DND-41 (cell line): ENCODE measurements around the gene SOS1.
"Not testable (repeated sequence)": the region's sequence is repeated elsewhere in the genome, so short reads cannot be mapped to it uniquely, and the experiment has no call there.

ENCODE experiments used
- ATAC-seq: fragments of 200-7000 bp; cut with Tn5 transposase; 3 replicates; pipeline ENCODE4 v1.9.1; 2021; ENCODE audit warnings: low read depth; ENCODE audit not compliant: insufficient read depth
- DNase-seq: peaks from one replicate; pipeline ENCODE4 v3.0.0-alpha.2; 2020
- H2AFZ ChIP-seq: 2 replicates; pipeline ENCODE4 v1.6.0; 2012; ENCODE audit warnings: low read depth, low read length
- H3K27ac ChIP-seq: 2 replicates; pipeline ENCODE4 v1.5.1; 2012; ENCODE audit warnings: low read length, inconsistent platforms
- H3K27me3 ChIP-seq: fragments of 200-600 bp; sonication (generic); 2 replicates; pipeline ENCODE4 v1.6.0; 2012; ENCODE audit warnings: low read length, mild to moderate bottlenecking, inconsistent platforms; ENCODE audit not compliant: insufficient read depth, poor library complexity
- H3K36me3 ChIP-seq: 2 replicates; pipeline ENCODE4 v1.5.1; 2012; ENCODE audit warnings: low read length, inconsistent platforms; ENCODE audit not compliant: insufficient read depth
- H3K4me1 ChIP-seq: 2 replicates; pipeline ENCODE4 v1.5.1; 2012; ENCODE audit warnings: mild to moderate bottlenecking, low read length; ENCODE audit not compliant: insufficient read depth
- H3K4me2 ChIP-seq: 2 replicates; pipeline ENCODE4 v1.6.0; 2012; ENCODE audit warnings: mild to moderate bottlenecking, moderate library complexity, low read length, inconsistent platforms; ENCODE audit not compliant: insufficient read depth
- H3K4me3 ChIP-seq, 2 experiments: fragments of 200-600 bp in 1 of 2; shearing (Covaris generic) in 1 of 2; 2 replicates each; pipeline ENCODE4 v1.5.1; 2012 to 2016; ENCODE audit warnings: inconsistent platforms in 2 of 2, low read length in 2 of 2, mild to moderate bottlenecking in 2 of 2, low read depth in 1 of 2, moderate library complexity in 1 of 2
- H3K79me2 ChIP-seq: 2 replicates; pipeline ENCODE4 v1.6.0; 2012; ENCODE audit warnings: low read length, inconsistent platforms; ENCODE audit not compliant: insufficient read depth
- H3K9ac ChIP-seq: 2 replicates; pipeline ENCODE4 v1.6.0; 2012; ENCODE audit warnings: low read depth, mild to moderate bottlenecking, inconsistent platforms, low read length, moderate library complexity
- H3K9me3 ChIP-seq: 2 replicates; pipeline ENCODE4 v1.5.1; 2012; ENCODE audit warnings: low read length, moderate library complexity, mild to moderate bottlenecking, inconsistent platforms; ENCODE audit not compliant: insufficient read depth, severe bottlenecking
- H4K20me1 ChIP-seq: 2 replicates; pipeline ENCODE4 v1.6.0; 2012; ENCODE audit warnings: low read length; ENCODE audit not compliant: insufficient read depth
- EZH2 ChIP-seq: IDR thresholded peaks from 3 replicates; pipeline ENCODE4 v1.6.1; 2012; ENCODE audit warnings: borderline replicate concordance, low read depth, mild to moderate bottlenecking, moderate library complexity, low read length, inconsistent platforms; ENCODE audit not compliant: severe bottlenecking
- TF ChIP-seq, protein P1 (sequence below): IDR thresholded peaks from 2 replicates; pipeline ENCODE4 v1.5.1; 2012; ENCODE audit warnings: borderline replicate concordance, low read length, moderate library complexity, mild to moderate bottlenecking; ENCODE audit not compliant: poor library complexity, severe bottlenecking; ENCODE audit errors: extremely low read depth

SOS1 gene

DNA sequence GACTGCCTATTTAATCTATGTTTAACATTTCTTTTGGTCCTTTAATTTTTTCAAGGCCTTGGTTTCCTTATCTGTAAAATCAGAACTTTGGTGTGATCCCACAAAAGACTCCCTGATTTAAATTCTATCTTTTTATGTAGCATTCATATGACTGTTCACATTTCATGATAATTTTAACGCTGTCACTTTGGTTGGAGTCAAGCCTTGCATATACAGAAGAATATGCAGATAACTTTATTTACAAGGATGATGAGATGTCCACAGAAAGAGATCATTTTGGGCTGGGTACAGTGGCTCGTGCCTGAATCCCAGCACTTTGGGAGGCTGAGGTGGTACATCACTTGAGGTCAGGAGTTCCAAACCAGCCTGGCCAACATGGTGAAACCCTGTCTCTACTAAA, 38.4 kb upstream of the SOS1 start:
- no peak overlapping the region for H3K27ac ChIP-seq
- no peaks in the 10 kb centered on the region for H3K4me1 ChIP-seq
- no peak overlapping the region for H3K9ac ChIP-seq
- TF ChIP-seq, protein P1, sequence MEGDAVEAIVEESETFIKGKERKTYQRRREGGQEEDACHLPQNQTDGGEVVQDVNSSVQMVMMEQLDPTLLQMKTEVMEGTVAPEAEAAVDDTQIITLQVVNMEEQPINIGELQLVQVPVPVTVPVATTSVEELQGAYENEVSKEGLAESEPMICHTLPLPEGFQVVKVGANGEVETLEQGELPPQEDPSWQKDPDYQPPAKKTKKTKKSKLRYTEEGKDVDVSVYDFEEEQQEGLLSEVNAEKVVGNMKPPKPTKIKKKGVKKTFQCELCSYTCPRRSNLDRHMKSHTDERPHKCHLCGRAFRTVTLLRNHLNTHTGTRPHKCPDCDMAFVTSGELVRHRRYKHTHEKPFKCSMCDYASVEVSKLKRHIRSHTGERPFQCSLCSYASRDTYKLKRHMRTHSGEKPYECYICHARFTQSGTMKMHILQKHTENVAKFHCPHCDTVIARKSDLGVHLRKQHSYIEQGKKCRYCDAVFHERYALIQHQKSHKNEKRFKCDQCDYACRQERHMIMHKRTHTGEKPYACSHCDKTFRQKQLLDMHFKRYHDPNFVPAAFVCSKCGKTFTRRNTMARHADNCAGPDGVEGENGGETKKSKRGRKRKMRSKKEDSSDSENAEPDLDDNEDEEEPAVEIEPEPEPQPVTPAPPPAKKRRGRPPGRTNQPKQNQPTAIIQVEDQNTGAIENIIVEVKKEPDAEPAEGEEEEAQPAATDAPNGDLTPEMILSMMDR: no peak
- TF ChIP-seq EZH2: no peak
- H3K27me3 ChIP-seq: no peaks in the 10 kb centered on the region
- no peaks in the 10 kb centered on the region for H3K79me2 ChIP-seq
- H2AFZ ChIP-seq: no peak overlapping the region
- no peak overlapping the region for H3K4me3 ChIP-seq
- no peaks in the 10 kb centered on the region for H3K36me3 ChIP-seq
- H3K4me2 ChIP-seq: no peak overlapping the region
- DNase-seq: no peak
- no peaks in the 10 kb centered on the region for H4K20me1 ChIP-seq
- ATAC-seq: no peak
- H3K9me3 ChIP-seq: no peaks in the 10 kb centered on the region

DNA sequence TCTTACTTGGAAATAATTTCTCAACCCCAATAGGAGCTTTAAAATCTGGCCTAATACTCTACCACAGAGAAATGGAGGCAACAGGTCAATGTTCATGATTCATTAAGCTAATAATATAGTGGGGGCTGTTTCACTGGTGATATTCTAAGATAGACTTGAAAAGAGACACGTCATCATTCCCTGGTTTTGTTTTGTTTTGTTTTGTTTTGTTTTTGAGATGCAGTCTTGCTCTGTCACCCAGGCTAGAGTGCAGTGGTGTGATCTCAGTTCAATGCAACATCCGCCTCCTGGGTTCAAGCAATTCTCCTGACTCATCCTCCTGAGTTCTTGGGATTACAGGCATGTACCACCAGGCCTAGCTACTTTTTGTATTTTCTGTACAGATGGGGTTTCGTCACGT, 37.5 kb upstream of the SOS1 start:
- Histone ChIP-seq H2AFZ (no peak overlapping the region), H3K4me1 (no peaks in the 10 kb centered on the region), H3K4me2 (no peak overlapping the region), H3K79me2 (no peaks in the 10 kb centered on the region), H4K20me1 (no peaks in the 10 kb centered on the region), H3K9ac (no peak overlapping the region), H3K27ac (no peak overlapping the region), H3K36me3 (no peaks in the 10 kb centered on the region), H3K4me3 (no peak overlapping the region), H3K9me3 (no peaks in the 10 kb centered on the region), H3K27me3 (no peaks in the 10 kb centered on the region)
- no peak for DNase-seq
- TF ChIP-seq, protein P1: no peak
- no peak for TF ChIP-seq EZH2
- ATAC-seq: no peak

DNA sequence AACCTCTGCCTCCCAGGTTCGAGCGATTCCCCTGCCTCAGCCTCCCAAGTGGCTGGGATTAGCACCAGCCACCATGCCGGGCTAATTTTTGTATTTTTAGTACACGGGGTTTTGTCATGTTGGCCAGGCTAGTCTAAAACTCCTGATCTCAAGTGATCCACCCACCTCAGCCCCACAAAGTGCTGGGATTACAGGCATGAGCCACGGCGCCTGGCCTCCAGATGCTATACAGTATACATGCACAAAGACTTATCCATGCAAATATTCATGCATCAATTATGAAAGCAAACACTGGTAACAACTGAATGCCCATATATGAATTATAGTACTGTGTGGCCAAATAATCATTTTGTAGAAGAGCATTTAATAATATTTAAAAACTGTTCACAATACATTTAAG, 36.0 kb upstream of the SOS1 start:
- TF ChIP-seq, protein P1: no peak
- TF ChIP-seq EZH2: no peak
- Histone ChIP-seq H3K36me3 (no peaks in the 10 kb centered on the region), H4K20me1 (no peaks in the 10 kb centered on the region), H3K27ac (no peak overlapping the region), H3K4me3 (no peak overlapping the region), H3K4me2 (no peak overlapping the region), H3K9ac (no peak overlapping the region), H2AFZ (no peak overlapping the region), H3K79me2 (no peaks in the 10 kb centered on the region), H3K4me1 (no peaks in the 10 kb centered on the region), H3K27me3 (no peaks in the 10 kb centered on the region), H3K9me3 (no peaks in the 10 kb centered on the region)
- no peak for DNase-seq
- no peak for ATAC-seq

DNA sequence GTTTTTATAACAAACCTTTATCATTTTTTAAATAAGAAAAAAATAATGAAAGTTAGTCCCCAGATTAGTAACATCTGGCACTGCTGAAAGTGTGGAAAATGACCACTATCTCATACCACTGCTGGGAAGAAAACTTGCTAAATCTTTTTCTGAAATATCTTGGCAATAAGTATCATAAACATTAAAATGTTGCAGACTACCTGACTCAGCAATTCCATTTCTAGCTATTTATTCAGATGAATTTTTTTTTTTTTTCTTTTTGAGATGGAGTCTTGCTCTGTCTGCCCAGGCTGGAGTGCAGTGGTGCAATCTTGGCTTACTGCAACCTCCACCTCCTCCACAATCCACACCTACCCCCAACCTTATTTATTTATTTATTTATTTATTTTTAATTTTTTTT, 35.3 kb upstream of the SOS1 start:
- TF ChIP-seq EZH2: no peak
- TF ChIP-seq, protein P1: no peak
- Histone ChIP-seq H3K27me3 (no peaks in the 10 kb centered on the region), H3K9me3 (no peaks in the 10 kb centered on the region), H3K9ac (no peak overlapping the region), H3K36me3 (no peaks in the 10 kb centered on the region), H3K4me3 (no peak overlapping the region), H2AFZ (no peak overlapping the region), H3K4me2 (no peak overlapping the region), H4K20me1 (no peaks in the 10 kb centered on the region), H3K4me1 (no peaks in the 10 kb centered on the region), H3K27ac (no peak overlapping the region), H3K79me2 (no peaks in the 10 kb centered on the region)
- ATAC-seq: no peak
- no peak for DNase-seq

DNA sequence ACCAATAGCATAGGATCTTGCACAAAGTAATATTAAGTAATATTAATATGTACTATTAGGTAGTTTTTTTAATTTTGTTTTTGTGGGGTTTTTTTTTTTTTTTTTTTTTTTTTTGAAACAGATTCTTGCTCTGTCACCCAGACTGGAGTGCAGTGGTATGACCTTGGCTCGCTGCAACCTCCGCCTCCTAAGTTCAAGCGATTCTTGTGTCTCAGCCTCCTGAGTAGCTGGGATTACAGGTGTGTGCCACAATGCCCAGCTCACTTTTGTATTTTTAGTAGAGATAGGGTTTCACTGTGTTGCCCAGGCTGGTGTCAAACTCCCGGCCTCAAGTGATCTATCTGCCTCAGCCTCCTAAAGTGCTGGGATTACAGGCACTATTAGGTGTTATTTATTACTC, 34.7 kb upstream of the SOS1 start:
- H3K27me3 ChIP-seq, ATAC-seq, H3K79me2 ChIP-seq, DNase-seq, H3K9me3 ChIP-seq, H3K36me3 ChIP-seq, H3K4me3 ChIP-seq, H3K9ac ChIP-seq, H2AFZ ChIP-seq, H3K27ac ChIP-seq, H3K4me1 ChIP-seq, H3K4me2 ChIP-seq, H4K20me1 ChIP-seq: not testable (repeated sequence)
